ENCODE data around the gene PARD3B.

The PARD3B gene

DNA sequence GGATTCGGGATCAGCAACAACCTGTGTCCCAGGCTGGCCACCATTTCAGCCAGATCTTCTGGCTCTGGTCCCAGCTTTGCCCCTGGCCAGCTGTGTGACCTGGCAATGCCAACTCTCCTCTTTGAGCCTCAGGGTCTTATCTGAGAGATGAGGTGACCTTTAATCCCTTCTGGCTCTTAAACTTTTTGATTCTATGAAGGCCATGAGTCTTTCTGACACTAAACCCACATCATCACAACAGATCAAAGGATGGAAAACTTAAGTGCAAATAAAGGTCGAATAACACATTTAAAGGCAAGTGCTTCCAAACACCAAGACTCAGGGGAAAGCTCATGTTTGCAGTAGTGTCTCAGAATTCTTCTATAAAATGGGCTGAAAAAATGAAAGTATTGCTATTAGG lies 645.3 kb downstream of the PARD3B start:
- no peak overlapping the region for H3K4me3 ChIP-seq (ENCODE audit: low read depth, low read length)
- TF ChIP-seq, protein P1, sequence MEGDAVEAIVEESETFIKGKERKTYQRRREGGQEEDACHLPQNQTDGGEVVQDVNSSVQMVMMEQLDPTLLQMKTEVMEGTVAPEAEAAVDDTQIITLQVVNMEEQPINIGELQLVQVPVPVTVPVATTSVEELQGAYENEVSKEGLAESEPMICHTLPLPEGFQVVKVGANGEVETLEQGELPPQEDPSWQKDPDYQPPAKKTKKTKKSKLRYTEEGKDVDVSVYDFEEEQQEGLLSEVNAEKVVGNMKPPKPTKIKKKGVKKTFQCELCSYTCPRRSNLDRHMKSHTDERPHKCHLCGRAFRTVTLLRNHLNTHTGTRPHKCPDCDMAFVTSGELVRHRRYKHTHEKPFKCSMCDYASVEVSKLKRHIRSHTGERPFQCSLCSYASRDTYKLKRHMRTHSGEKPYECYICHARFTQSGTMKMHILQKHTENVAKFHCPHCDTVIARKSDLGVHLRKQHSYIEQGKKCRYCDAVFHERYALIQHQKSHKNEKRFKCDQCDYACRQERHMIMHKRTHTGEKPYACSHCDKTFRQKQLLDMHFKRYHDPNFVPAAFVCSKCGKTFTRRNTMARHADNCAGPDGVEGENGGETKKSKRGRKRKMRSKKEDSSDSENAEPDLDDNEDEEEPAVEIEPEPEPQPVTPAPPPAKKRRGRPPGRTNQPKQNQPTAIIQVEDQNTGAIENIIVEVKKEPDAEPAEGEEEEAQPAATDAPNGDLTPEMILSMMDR (IDR thresholded peaks at IDR 0.05; ENCODE audit: insufficient read depth, low read depth, low read length, missing control alignments): no peak
- no peak for DNase-seq (ENCODE audit: low read depth)

DNA sequence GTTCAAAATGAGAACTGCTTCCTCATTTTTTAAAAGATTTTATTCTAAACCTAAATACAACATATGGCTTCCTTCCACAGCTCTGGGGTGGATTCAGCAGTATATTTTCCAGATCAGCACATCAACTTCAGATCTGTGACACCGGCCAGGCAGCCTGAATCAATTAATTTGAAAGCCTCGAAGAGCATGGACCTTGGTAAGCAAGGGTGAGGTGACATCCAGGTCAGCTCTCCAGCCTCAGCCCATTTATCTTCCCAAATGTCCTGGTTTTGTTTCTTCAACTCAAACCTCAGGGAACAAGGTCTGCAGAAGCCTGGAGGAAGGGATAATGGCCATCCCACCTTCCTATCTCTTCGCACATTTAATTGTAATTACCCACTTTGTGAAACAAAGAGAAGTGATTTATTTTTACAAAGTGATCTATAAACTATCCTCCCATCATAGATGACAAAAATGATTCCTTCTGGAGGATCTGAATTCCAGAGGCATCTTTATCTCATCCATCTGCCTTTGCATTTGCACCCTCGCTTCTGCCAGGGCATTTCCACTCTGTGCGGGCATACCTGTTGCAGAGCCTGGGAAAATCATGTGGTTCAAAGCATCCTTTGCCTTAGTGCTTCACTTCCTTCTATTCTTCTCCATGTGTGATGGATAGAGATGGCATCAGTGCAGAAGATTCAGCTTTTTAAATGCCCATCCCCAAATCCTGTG lies 648.0 kb downstream of the PARD3B start:
- DNase-seq (ENCODE audit: low read depth): no peak
- TF ChIP-seq, protein P1 (IDR thresholded peaks at IDR 0.05; ENCODE audit: insufficient read depth, low read depth, low read length, missing control alignments): no peak

DNA sequence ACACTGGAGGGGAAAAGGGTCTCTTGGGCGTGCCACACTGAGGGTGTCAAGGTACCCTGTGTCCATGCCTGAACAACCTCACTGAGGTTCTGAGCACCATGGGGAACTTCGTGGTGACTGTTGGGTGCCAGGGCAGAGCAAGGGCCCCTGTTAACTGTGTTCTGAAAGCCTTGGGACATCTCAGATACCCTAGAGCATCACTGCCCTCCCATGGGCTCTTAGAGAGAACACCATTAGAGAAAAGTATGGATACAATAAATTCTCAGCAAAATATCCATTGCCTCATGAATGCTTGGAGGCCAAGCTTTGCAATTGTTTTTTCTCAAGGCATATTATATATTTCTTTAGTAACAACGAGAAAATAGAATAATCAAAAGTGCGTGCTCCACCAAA lies 648.6 kb downstream of the PARD3B start:
- H3K4me3 ChIP-seq (ENCODE audit: low read depth, low read length): no peak overlapping the region
- TF ChIP-seq, protein P1 (IDR thresholded peaks at IDR 0.05; ENCODE audit: insufficient read depth, low read depth, low read length, missing control alignments): no peak
- DNase-seq (ENCODE audit: low read depth): no peak

More for the DNA sequence above, 648.0 kb downstream of the PARD3B start:
- no peak overlapping the region for H3K4me3 ChIP-seq (ENCODE audit: low read depth, low read length)

DNA sequence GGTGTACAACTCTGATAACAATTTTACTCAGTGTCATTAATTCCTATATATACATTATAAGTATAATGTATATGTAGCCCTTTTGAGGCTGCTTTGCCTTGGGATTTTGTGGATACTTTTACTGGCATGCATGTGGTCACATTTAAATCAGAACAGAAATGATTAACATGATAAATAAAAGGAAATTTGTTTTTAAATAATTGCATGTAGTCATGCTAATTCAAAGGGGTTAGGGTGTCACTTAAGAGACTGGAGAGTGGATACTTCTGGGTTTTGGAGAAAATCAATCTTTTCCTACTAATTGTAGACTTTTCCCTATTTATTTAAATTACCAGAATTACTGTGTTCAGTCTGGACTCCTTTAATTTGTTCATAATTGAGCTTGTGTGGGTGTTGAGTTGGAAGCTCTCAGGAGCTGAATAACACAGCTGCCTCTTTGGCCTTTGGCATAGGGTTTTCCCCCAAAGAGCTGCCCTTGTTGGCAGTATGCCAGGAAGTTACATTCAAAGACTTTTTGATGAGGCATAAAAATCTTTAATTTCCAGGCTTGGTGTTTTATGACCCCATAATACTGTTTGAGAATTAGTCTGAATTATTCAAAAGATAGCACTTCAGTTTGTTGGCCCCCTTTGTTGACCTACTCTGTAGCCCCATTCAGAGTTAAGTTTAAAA lies 652.3 kb downstream of the PARD3B start:
- DNase-seq (ENCODE audit: low read depth): no peak
- H3K4me3 ChIP-seq (ENCODE audit: low read depth, low read length): no peak overlapping the region
- TF ChIP-seq, protein P1 (IDR thresholded peaks at IDR 0.05; ENCODE audit: insufficient read depth, low read depth, low read length, missing control alignments): no peak

DNA sequence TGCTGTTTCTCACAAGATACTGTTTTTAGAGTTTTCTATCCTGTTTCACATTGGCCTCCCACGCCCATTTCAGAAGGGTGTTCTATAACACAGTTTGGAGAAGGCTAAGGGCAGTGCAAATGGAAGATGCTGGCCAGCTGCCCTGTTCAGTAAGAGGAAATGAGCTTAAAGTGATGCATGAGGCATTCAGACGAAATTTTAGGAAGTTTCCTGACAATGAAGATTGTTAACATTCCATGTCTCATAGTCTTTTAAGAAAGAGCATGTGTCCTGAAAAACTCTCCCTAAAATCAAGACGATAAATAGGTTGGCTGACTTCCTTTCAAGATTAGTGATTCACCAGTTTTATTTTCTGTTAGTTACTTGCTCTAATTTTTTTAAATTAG lies 652.9 kb downstream of the PARD3B start:
- TF ChIP-seq, protein P1 (IDR thresholded peaks at IDR 0.05; ENCODE audit: insufficient read depth, low read depth, low read length, missing control alignments): no peak
- DNase-seq (ENCODE audit: low read depth): no peak
- no peak overlapping the region for H3K4me3 ChIP-seq (ENCODE audit: low read depth, low read length)

DNA sequence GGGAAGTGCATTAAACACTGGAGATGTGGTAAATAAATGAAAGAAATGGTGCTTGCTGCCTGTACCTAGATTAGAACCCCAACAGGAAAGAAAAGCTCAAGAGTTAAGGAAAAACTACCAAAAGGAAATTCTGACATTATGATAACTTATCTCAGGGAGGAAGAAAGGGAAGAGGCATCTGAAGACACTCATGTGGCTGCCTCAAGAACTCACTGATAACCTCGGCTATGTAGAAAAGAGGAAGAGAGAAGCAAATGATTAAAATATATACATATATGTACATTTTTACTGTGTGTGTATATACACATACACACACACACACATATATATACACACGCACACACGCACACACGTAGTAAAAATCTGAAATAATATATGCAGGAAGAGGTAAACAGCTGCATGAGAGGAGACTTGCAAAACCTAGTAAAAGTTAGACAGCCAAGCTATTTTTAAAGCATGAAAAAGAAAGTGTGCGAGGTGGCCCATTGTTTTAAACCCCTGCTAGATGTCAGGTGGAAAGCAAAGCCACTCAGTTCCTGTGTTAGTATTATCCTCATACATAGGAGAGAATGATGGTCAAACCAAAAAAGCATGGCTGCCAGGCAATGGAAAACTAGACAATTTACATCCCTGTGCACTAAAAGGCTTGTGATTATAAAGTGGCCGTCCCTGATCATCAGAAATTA lies 654.0 kb downstream of the PARD3B start:
- H3K4me3 ChIP-seq (ENCODE audit: low read depth, low read length): no peak overlapping the region
- no peak for DNase-seq (ENCODE audit: low read depth)
- TF ChIP-seq, protein P1 (IDR thresholded peaks at IDR 0.05; ENCODE audit: insufficient read depth, low read depth, low read length, missing control alignments): no peak

Data from GM12865 (cell line).